Mucosa of stomach (tissue), 1 donor: ENCODE measurements around the gene VCAN.

Source experiments
- H3K27me3 ChIP-seq: one replicate; pipeline ENCODE4 v1.7.0; 2013; ENCODE audit warnings: mild to moderate bottlenecking, low read length; ENCODE audit not compliant: control insufficient read depth, insufficient read depth
- H3K36me3 ChIP-seq: one replicate; pipeline ENCODE4 v1.7.0; 2013; ENCODE audit warnings: low read length; ENCODE audit not compliant: control insufficient read depth, insufficient read depth
- H3K4me1 ChIP-seq: one replicate; pipeline ENCODE4 v1.7.0; 2013; ENCODE audit warnings: mild to moderate bottlenecking, low read length; ENCODE audit not compliant: control insufficient read depth, insufficient read depth
- H3K4me3 ChIP-seq: one replicate; pipeline ENCODE4 v1.7.0; 2013; ENCODE audit warnings: low read length
- H3K9ac ChIP-seq: one replicate; pipeline ENCODE4 v1.7.0; 2013; ENCODE audit warnings: mild to moderate bottlenecking, low read length, moderate library complexity
- H3K9me3 ChIP-seq: one replicate; pipeline ENCODE4 v1.7.0; 2013; ENCODE audit warnings: mild to moderate bottlenecking, low read length, moderate library complexity; ENCODE audit not compliant: control insufficient read depth
- donor health status: Pancreatic carcinoma.

VCAN gene

GRCh38 chr5:83487155-83487554 is 15.6 kb downstream of the VCAN start:
- Histone ChIP-seq H3K4me3 (no peak overlapping the region), H3K36me3 (no peaks in the 10 kb centered on the region), H3K27me3 (peaks cover 4% of the 10 kb centered on the region), H3K9me3 (no peaks in the 10 kb centered on the region), H3K9ac (no peak overlapping the region), H3K4me1 (no peaks in the 10 kb centered on the region)

GRCh38 chr5:83488271-83488670 is 16.7 kb downstream of the VCAN start:
- Histone ChIP-seq H3K9me3 (no peaks in the 10 kb centered on the region), H3K9ac (no peak overlapping the region), H3K4me1 (no peaks in the 10 kb centered on the region), H3K36me3 (no peaks in the 10 kb centered on the region), H3K27me3 (no peaks in the 10 kb centered on the region), H3K4me3 (no peak overlapping the region)

GRCh38 chr5:83488821-83489220 is 17.3 kb downstream of the VCAN start:
- Histone ChIP-seq H3K4me3 (no peak overlapping the region), H3K36me3 (no peaks in the 10 kb centered on the region), H3K27me3 (no peaks in the 10 kb centered on the region), H3K9me3 (no peaks in the 10 kb centered on the region), H3K9ac (no peak overlapping the region), H3K4me1 (no peaks in the 10 kb centered on the region)

GRCh38 chr5:83490203-83490602 is 18.7 kb downstream of the VCAN start:
- Histone ChIP-seq H3K4me3 (no peak overlapping the region), H3K27me3 (no peaks in the 10 kb centered on the region), H3K9me3 (no peaks in the 10 kb centered on the region), H3K4me1 (no peaks in the 10 kb centered on the region), H3K36me3 (no peaks in the 10 kb centered on the region), H3K9ac (no peak overlapping the region)

- Histone ChIP-seq H3K36me3 (no peaks in the 10 kb centered on the region), H3K27me3 (no peaks in the 10 kb centered on the region), H3K4me3 (no peak overlapping the region), H3K9me3 (no peaks in the 10 kb centered on the region), H3K9ac (no peak overlapping the region), H3K4me1 (no peaks in the 10 kb centered on the region)
Observed at GRCh38 chr5:83492331-83492730, 20.8 kb downstream of the VCAN start.

- Histone ChIP-seq H3K36me3 (no peaks in the 10 kb centered on the region), H3K9me3 (no peaks in the 10 kb centered on the region), H3K27me3 (no peaks in the 10 kb centered on the region), H3K4me1 (no peaks in the 10 kb centered on the region), H3K9ac (no peak overlapping the region), H3K4me3 (no peak overlapping the region)
Observed at GRCh38 chr5:83493644-83494043, 22.1 kb downstream of the VCAN start.

- H3K36me3 ChIP-seq: no peaks in the 10 kb centered on the region
- H3K27me3 ChIP-seq: no peaks in the 10 kb centered on the region
- H3K9me3 ChIP-seq: no peaks in the 10 kb centered on the region
- H3K4me1 ChIP-seq: no peaks in the 10 kb centered on the region
- no peak overlapping the region for H3K9ac ChIP-seq
- no peak overlapping the region for H3K4me3 ChIP-seq
Observed at GRCh38 chr5:83494087-83494620, 22.6 kb downstream of the VCAN start.

GRCh38 chr5:83494666-83495065 is 23.1 kb downstream of the VCAN start:
- no peaks in the 10 kb centered on the region for H3K36me3 ChIP-seq

GRCh38 chr5:83496626-83497025 is 25.1 kb downstream of the VCAN start:
- H3K36me3 ChIP-seq: no peaks in the 10 kb centered on the region
- H3K4me1 ChIP-seq: no peaks in the 10 kb centered on the region
- H3K4me3 ChIP-seq: no peak overlapping the region
- H3K9ac ChIP-seq: no peak overlapping the region
- no peaks in the 10 kb centered on the region for H3K9me3 ChIP-seq
- no peaks in the 10 kb centered on the region for H3K27me3 ChIP-seq

More at GRCh38 chr5:83494666-83495065, 23.1 kb downstream of the VCAN start:
- Histone ChIP-seq H3K27me3 (no peaks in the 10 kb centered on the region), H3K4me3 (no peak overlapping the region), H3K9me3 (no peaks in the 10 kb centered on the region), H3K9ac (no peak overlapping the region), H3K4me1 (no peaks in the 10 kb centered on the region)

GRCh38 chr5:83498585-83498984 is 27.0 kb downstream of the VCAN start:
- Histone ChIP-seq H3K27me3 (no peaks in the 10 kb centered on the region), H3K9me3 (no peaks in the 10 kb centered on the region), H3K4me1 (no peaks in the 10 kb centered on the region), H3K4me3 (no peak overlapping the region), H3K9ac (no peak overlapping the region), H3K36me3 (no peaks in the 10 kb centered on the region)

GRCh38 chr5:83503662-83504061 is 32.1 kb downstream of the VCAN start:
- H3K4me3 ChIP-seq: no peak overlapping the region
- H3K9me3 ChIP-seq: no peaks in the 10 kb centered on the region
- H3K4me1 ChIP-seq: no peaks in the 10 kb centered on the region
- no peaks in the 10 kb centered on the region for H3K36me3 ChIP-seq
- no peaks in the 10 kb centered on the region for H3K27me3 ChIP-seq
- no peak overlapping the region for H3K9ac ChIP-seq

- H3K36me3 ChIP-seq: no peaks in the 10 kb centered on the region
- H3K9ac ChIP-seq: no peak overlapping the region
- no peaks in the 10 kb centered on the region for H3K4me1 ChIP-seq
- no peaks in the 10 kb centered on the region for H3K27me3 ChIP-seq
- no peak overlapping the region for H3K4me3 ChIP-seq
- H3K9me3 ChIP-seq: no peaks in the 10 kb centered on the region
Observed at GRCh38 chr5:83507431-83507830, 35.9 kb downstream of the VCAN start.

GRCh38 chr5:83509540-83509939 is 38.0 kb downstream of the VCAN start:
- H3K27me3 ChIP-seq: no peaks in the 10 kb centered on the region
- H3K4me3 ChIP-seq: no peak overlapping the region
- no peaks in the 10 kb centered on the region for H3K36me3 ChIP-seq
- H3K9ac ChIP-seq: no peak overlapping the region
- H3K4me1 ChIP-seq: no peaks in the 10 kb centered on the region
- no peaks in the 10 kb centered on the region for H3K9me3 ChIP-seq
